ENCODE measurements around the gene PRPF40B.
A peak's percentile ranks its signal among the peaks of the same experiment; 100 is the strongest.

Gene PRPF40B

GRCh38 chr12:49635036-49635435 lies 11.7 kb downstream of the PRPF40B start:
- FAIRE-seq (no peak), DNase-seq (ENCODE audit: insufficient read length, low spot score) (no peak)
- TF ChIP-seq SPI1 (IDR thresholded peaks at IDR 0.05; ENCODE audit: low read depth, low read length): no peak
- TF ChIP-seq POLR2AphosphoS5 (IDR thresholded peaks at IDR 0.05; ENCODE audit: low read depth, low read length): no peak
- no peak for TF ChIP-seq POLR2A (IDR thresholded peaks at IDR 0.05; ENCODE audit: low read depth, low read length)
- TF ChIP-seq PAX5 (IDR thresholded peaks at IDR 0.05; ENCODE audit: insufficient read depth, low read length, severe bottlenecking): no peak
- TF ChIP-seq POU2F2 (IDR thresholded peaks at IDR 0.05; ENCODE audit: low read depth, low read length): no peak
- no peak for TF ChIP-seq TAF1 (IDR thresholded peaks at IDR 0.05; ENCODE audit: low read depth, low read length)

- no peak for TF ChIP-seq PAX5 (IDR thresholded peaks at IDR 0.05; ENCODE audit: insufficient read depth, low read length, severe bottlenecking)
- no peak for FAIRE-seq
- DNase-seq (ENCODE audit: insufficient read length, low spot score): no peak
Measured at GRCh38 chr12:49635656-49636055, 12.3 kb downstream of the PRPF40B start.

GRCh38 chr12:49636574-49636973 lies 13.2 kb downstream of the PRPF40B start:
- TF ChIP-seq SPI1 (IDR thresholded peaks at IDR 0.05; ENCODE audit: low read depth, low read length) (no peak), POLR2AphosphoS5 (IDR thresholded peaks at IDR 0.05; ENCODE audit: low read depth, low read length) (no peak), POLR2A (IDR thresholded peaks at IDR 0.05; ENCODE audit: low read depth, low read length) (no peak), PAX5 (IDR thresholded peaks at IDR 0.05; ENCODE audit: insufficient read depth, low read length, severe bottlenecking) (no peak), TAF1 (IDR thresholded peaks at IDR 0.05; ENCODE audit: low read depth, low read length) (no peak)
- FAIRE-seq (no peak), DNase-seq (ENCODE audit: insufficient read length, low spot score) (no peak)

- DNase-seq (ENCODE audit: insufficient read length, low spot score) (peak; percentile 80), FAIRE-seq (peak; percentile 88)
- peak; percentile 44; the same call in 1 of the 2 replicates for TF ChIP-seq POLR2AphosphoS5 (IDR thresholded peaks at IDR 0.05; ENCODE audit: low read depth, low read length)
- no peak for TF ChIP-seq POLR2A (IDR thresholded peaks at IDR 0.05; ENCODE audit: low read depth, low read length)
Measured at GRCh38 chr12:49636979-49637755, 13.8 kb downstream of the PRPF40B start.

GRCh38 chr12:49641748-49642369 lies 18.5 kb downstream of the PRPF40B start:
- TF ChIP-seq SPI1 (IDR thresholded peaks at IDR 0.05; ENCODE audit: low read depth, low read length) (no peak), PAX5 (IDR thresholded peaks at IDR 0.05; ENCODE audit: insufficient read depth, low read length, severe bottlenecking) (no peak), TAF1 (IDR thresholded peaks at IDR 0.05; ENCODE audit: low read depth, low read length) (no peak), POLR2AphosphoS5 (IDR thresholded peaks at IDR 0.05; ENCODE audit: low read depth, low read length) (no peak), POU2F2 (IDR thresholded peaks at IDR 0.05; ENCODE audit: low read depth, low read length) (no peak)
- DNase-seq (ENCODE audit: insufficient read length, low spot score) (no peak), FAIRE-seq (no peak)

- DNase-seq (ENCODE audit: insufficient read length, low spot score): no peak
- no peak for TF ChIP-seq POLR2AphosphoS5 (IDR thresholded peaks at IDR 0.05; ENCODE audit: low read depth, low read length)
- TF ChIP-seq POLR2A (IDR thresholded peaks at IDR 0.05; ENCODE audit: low read depth, low read length): no peak
- no peak for TF ChIP-seq PAX5 (IDR thresholded peaks at IDR 0.05; ENCODE audit: insufficient read depth, low read length, severe bottlenecking)
- TF ChIP-seq TAF1 (IDR thresholded peaks at IDR 0.05; ENCODE audit: low read depth, low read length): no peak
- no peak for TF ChIP-seq POU2F2 (IDR thresholded peaks at IDR 0.05; ENCODE audit: low read depth, low read length)
- TF ChIP-seq SPI1 (IDR thresholded peaks at IDR 0.05; ENCODE audit: low read depth, low read length): no peak
- no peak for FAIRE-seq
Measured at GRCh38 chr12:49642370-49642802, 19.0 kb downstream of the PRPF40B start.

- DNase-seq (ENCODE audit: insufficient read length, low spot score) (no peak), FAIRE-seq (no peak)
- no peak for TF ChIP-seq TAF1 (IDR thresholded peaks at IDR 0.05; ENCODE audit: low read depth, low read length)
- TF ChIP-seq POU2F2 (IDR thresholded peaks at IDR 0.05; ENCODE audit: low read depth, low read length): no peak
Measured at GRCh38 chr12:49643135-49643534, 19.8 kb downstream of the PRPF40B start.

- FAIRE-seq (no peak), DNase-seq (ENCODE audit: insufficient read length, low spot score) (no peak)
- TF ChIP-seq POLR2A (IDR thresholded peaks at IDR 0.05; ENCODE audit: low read depth, low read length): no peak
- no peak for TF ChIP-seq POU2F2 (IDR thresholded peaks at IDR 0.05; ENCODE audit: low read depth, low read length)
Measured at GRCh38 chr12:49643961-49644619, 20.7 kb downstream of the PRPF40B start.

GRCh38 chr12:49644620-49644994 lies 21.2 kb downstream of the PRPF40B start:
- no peak for TF ChIP-seq SPI1 (IDR thresholded peaks at IDR 0.05; ENCODE audit: low read depth, low read length)
- TF ChIP-seq PAX5 (IDR thresholded peaks at IDR 0.05; ENCODE audit: insufficient read depth, low read length, severe bottlenecking): no peak
- no peak for TF ChIP-seq POLR2AphosphoS5 (IDR thresholded peaks at IDR 0.05; ENCODE audit: low read depth, low read length)
- no peak for TF ChIP-seq POU2F2 (IDR thresholded peaks at IDR 0.05; ENCODE audit: low read depth, low read length)
- no peak for TF ChIP-seq POLR2A (IDR thresholded peaks at IDR 0.05; ENCODE audit: low read depth, low read length)
- TF ChIP-seq TAF1 (IDR thresholded peaks at IDR 0.05; ENCODE audit: low read depth, low read length): no peak
- DNase-seq (ENCODE audit: insufficient read length, low spot score) (peak; percentile 87), FAIRE-seq (peak; percentile 56)

All from GM12891 (cell line).